Measurements from ENCODE around the gene SLCO3A1. TPM values are rescaled to one million over a fixed set of nuclear protein-coding genes. Genes with fewer than 3 reads are reported as not detected.

SLCO3A1 gene
- total RNA-seq, 2 experiments from 2014 or later = 8.5 to 40.0 TPM

- Histone ChIP-seq H3K9me3 (ENCODE audit: low read length) (no peaks in the 10 kb centered on the region), H3K36me3 (ENCODE audit: insufficient read depth, low read length) (no peaks in the 10 kb centered on the region), H4K20me1 (ENCODE audit: insufficient read depth, low read length) (peaks cover 8% of the 10 kb centered on the region), H3K4me3 (ENCODE audit: low read depth, low read length, poor library complexity, severe bottlenecking) (no peak overlapping the region), H2AFZ (ENCODE audit: low read length) (no peak overlapping the region), H3K27ac (ENCODE audit: low read depth, low read length, poor library complexity, severe bottlenecking) (no peak overlapping the region), H3K4me1 (ENCODE audit: insufficient read depth, low read length, poor library complexity, severe bottlenecking) (peaks cover 19% of the 10 kb centered on the region), H3K4me2 (ENCODE audit: low read length) (no peak overlapping the region), H3K9me2 (ENCODE audit: insufficient read depth, low read length) (no peaks in the 10 kb centered on the region), H3K79me2 (ENCODE audit: insufficient read depth, low read depth, low read length) (peaks cover 10% of the 10 kb centered on the region; the same call in 1 of the 2 replicates)
- intact Hi-C loops (cut with micrococcal nuclease; ENCODE audit: unreplicated experiment) = no loop called here
- ChIA-PET POLR2A (no interaction called here), CTCF (ENCODE audit: unreplicated experiment) (interaction anchor here (0.8 kb wide), 1 partner anchor 25 kb away, joined by 3 read pairs; no protein-coding TSS in a partner anchor)
- no TSS peak for BruUV-seq (replicated peaks)
- DNase-seq (ENCODE audit: low spot score) = no peak
- TF ChIP-seq EZH2phosphoT487 (IDR thresholded peaks at IDR 0.05; ENCODE audit: borderline replicate concordance, low read depth, low read length) (no peak), CTCF (conservative IDR thresholded peaks at IDR 0.05; ENCODE audit: low read length) (no peak)
Observed at GRCh38 chr15:91946581-91947292, 93.2 kb downstream of the SLCO3A1 start.

GRCh38 chr15:91947293-91947679 lies 93.8 kb downstream of the SLCO3A1 start:
- intact Hi-C loops (cut with micrococcal nuclease; ENCODE audit: unreplicated experiment) = no loop called here
- H3K36me3 ChIP-seq (ENCODE audit: insufficient read depth, low read length) = no peaks in the 10 kb centered on the region
- TF ChIP-seq CTCF (conservative IDR thresholded peaks at IDR 0.05; ENCODE audit: low read length) (no peak), EZH2phosphoT487 (IDR thresholded peaks at IDR 0.05; ENCODE audit: borderline replicate concordance, low read depth, low read length) (no peak)
- H3K4me2 ChIP-seq (ENCODE audit: low read length) = no peak overlapping the region
- no peaks in the 10 kb centered on the region for H3K9me3 ChIP-seq (ENCODE audit: low read length)
- ChIA-PET POLR2A (no interaction called here), CTCF (ENCODE audit: unreplicated experiment) (interaction anchor here (0.8 kb wide), 1 partner anchor 24 kb away, joined by 3 read pairs; no protein-coding TSS in a partner anchor)
- H3K4me1 ChIP-seq (ENCODE audit: insufficient read depth, low read length, poor library complexity, severe bottlenecking) = peaks cover 20% of the 10 kb centered on the region
- DNase-seq (ENCODE audit: low spot score) = no peak
- no TSS peak for BruUV-seq (replicated peaks)
- H2AFZ ChIP-seq (ENCODE audit: low read length) = no peak overlapping the region
- H3K27ac ChIP-seq (ENCODE audit: low read depth, low read length, poor library complexity, severe bottlenecking) = no peak overlapping the region
- H3K4me3 ChIP-seq (ENCODE audit: low read depth, low read length, poor library complexity, severe bottlenecking) = no peak overlapping the region
- peaks cover 10% of the 10 kb centered on the region; the same call in 1 of the 2 replicates for H3K79me2 ChIP-seq (ENCODE audit: insufficient read depth, low read depth, low read length)
- peaks cover 9% of the 10 kb centered on the region for H4K20me1 ChIP-seq (ENCODE audit: insufficient read depth, low read length)
- H3K9me2 ChIP-seq (ENCODE audit: insufficient read depth, low read length) = no peaks in the 10 kb centered on the region
